ENCODE measurements around the gene WDR46. TPM values are rescaled to one million over a fixed set of nuclear protein-coding genes. Genes with fewer than 3 reads are reported as not detected.

The WDR46 gene
- total and polyA plus RNA-seq, 2 of the 8 experiments (the other 6 are each of a cell fraction or from before 2014, with no cell fraction given) = 69.7 to 91.0 TPM

GRCh38 chr6:33272275-33273128 lies 16.5 kb downstream of the WDR46 start:
- Histone ChIP-seq H2BK15ac (ENCODE audit: low read length) (no peak overlapping the region), H3K4me1 (replicated peaks in 1 of 4; ENCODE audit: control insufficient read depth in 3 of 4, insufficient read depth in 4 of 4, low read length in 3 of 4) (peaks cover 0 to 22% (median 8%) of the 10 kb centered on the region in 4 experiments; a peak in 6 of 7 replicates), H3K14ac (ENCODE audit: insufficient read length) (no peak overlapping the region), H3K27ac (ENCODE audit: low read depth, low read length) (peak overlapping the region; percentile 85), H3K79me1 (ENCODE audit: low read depth, low read length) (peaks cover 6% of the 10 kb centered on the region; the same call in 1 of the 2 replicates), H4K91ac (replicated peaks; ENCODE audit: insufficient read length, low read length) (peak overlapping the region; percentile 49), H3K79me2 (ENCODE audit: control insufficient read depth in 1 of 2, insufficient read depth in 2 of 2, low read length in 2 of 2) (peaks cover 26 to 43% of the 10 kb centered on the region in 2 experiments), H4K8ac (ENCODE audit: extremely low read depth, insufficient read depth, low read length) (peak overlapping the region; percentile 97; the same call in 1 of the 2 replicates), H3K23ac (ENCODE audit: insufficient read length) (no peak overlapping the region), H3K9me3 (ENCODE audit: insufficient read depth in 2 of 2, low read depth in 1 of 2, low read length in 1 of 2) (no peaks in the 10 kb centered on the region), H3K9ac (replicated peaks in 1 of 4; ENCODE audit: extremely low read depth in 1 of 4, low read depth in 3 of 4, low read length in 3 of 4) (peak overlapping the region; percentile 92 to 99 (median 92)), H2BK5ac (ENCODE audit: low read depth, low read length) (peak overlapping the region; percentile 72; the same call in 1 of the 2 replicates), H3K56ac (replicated peaks; ENCODE audit: insufficient read length, low read depth, low read length) (peak overlapping the region; percentile 23), H3K27me3 (replicated peaks in 1 of 4; ENCODE audit: control insufficient read depth in 3 of 4, extremely low read depth in 1 of 4, insufficient read depth in 3 of 4, low read length in 3 of 4) (no peaks in the 10 kb centered on the region), H3K36me3 (ENCODE audit: control insufficient read depth in 2 of 4, insufficient read depth in 4 of 4, low read length in 3 of 4) (peaks cover 19 to 53% (median 42%) of the 10 kb centered on the region in 4 experiments; a peak in 7 of 8 replicates), H3K4me3 (ENCODE audit: extremely low read depth in 1 of 4, insufficient read depth in 2 of 4, low read depth in 3 of 4, low read length in 4 of 4) (peak overlapping the region; percentile 81 to 100 (median 100)), H3K18ac (ENCODE audit: extremely low read depth, low read length) (peak overlapping the region; percentile 76), H4K20me1 (replicated peaks in 1 of 2; ENCODE audit: control insufficient read depth in 1 of 2, insufficient read depth in 2 of 2, low read length in 2 of 2) (peaks cover 9 to 16% of the 10 kb centered on the region in 2 experiments), H2BK120ac (replicated peaks; ENCODE audit: low read depth, low read length) (no peak overlapping the region), H4K5ac (ENCODE audit: insufficient read length, low read depth, low read length) (no peak overlapping the region), H2AFZ (ENCODE audit: low read length) (no peak overlapping the region), H2AK5ac (ENCODE audit: low read depth, low read length) (peak overlapping the region; percentile 30; the same call in 1 of the 2 replicates), H3K23me2 (ENCODE audit: low read depth, low read length) (peaks cover 17% of the 10 kb centered on the region), H2BK20ac (ENCODE audit: low read length) (no peak overlapping the region), H3K4ac (replicated peaks; ENCODE audit: insufficient read length, low read depth, low read length) (peak overlapping the region; percentile 47), H2BK12ac (ENCODE audit: low read depth, low read length) (no peak overlapping the region), H3K4me2 (ENCODE audit: insufficient read depth in 1 of 2, low read depth in 2 of 2, low read length in 2 of 2) (peak overlapping the region; percentile 86 to 96)
- FAIRE-seq = no peak
- WGBS, 2 experiments (ENCODE audit: extremely low coverage in 1 of 2, insufficient coverage in 1 of 2, insufficient read length in 1 of 2, insufficient replicate concordance in 2 of 2, low coverage in 1 of 2, low lambda C conversion rate in 2 of 2, missing lambda C conversion rate in 1 of 2) = 8% methylated on average over 22 of the region's 22 CpGs; no CpG with 5 or more reads in 1 of the 2 experiments
- no peak for DNase-seq (ENCODE audit: low read depth in 1 of 2, low spot score in 2 of 2)
- no peak for TF ChIP-seq CBX5 (IDR thresholded peaks at IDR 0.05; ENCODE audit: low read depth, low read length)
- 0 out of 2 replicates have a peak, but pooled peaks have one; percentile 11 for TF ChIP-seq ATF2 (IDR thresholded peaks at IDR 0.05; ENCODE audit: low read length)
- TF ChIP-seq MAX (IDR thresholded peaks at IDR 0.05) = peak; percentile 3; the same call in 1 of the 2 replicates
- POLR2A ChIA-PET (ENCODE audit: partially characterized antibody) = interaction anchor here (0.5 to 5.4 kb wide), 38 partner anchors 9 to 303 kb away, joined by 3 to 88 read pairs (median 6); partner anchors contain the start of genes BRD2, CUTA, HSD17B8 and PFDN6
- CTCF ChIA-PET (ENCODE audit: partially characterized antibody) = interaction anchor here (1.0 to 4.3 kb wide), 5 partner anchors 8 to 40 kb away, joined by 3 to 15 read pairs (median 7); partner anchors contain the start of gene RGL2
